Upper lobe of left lung (tissue), 6 donors: ENCODE results near the gene S100A3. TPM values are rescaled to one million over a fixed set of nuclear protein-coding genes. Genes with fewer than 3 reads are reported as not detected.

Experiments
- ATAC-seq, 2 donors: fragments of 200-7000 bp; cut with Tn5 transposase; one replicate each; pipeline ENCODE4 v1.9.1; 2022; ENCODE audit warnings: mild to moderate bottlenecking in 2 of 2, moderate library complexity in 2 of 2; ENCODE audit not compliant: low FRiP score in 2 of 2
- DNase-seq, 2 donors: peaks; one replicate each; pipeline ENCODE4 v3.0.0-alpha.2; 2019 to 2020
- H3K27ac ChIP-seq, 4 donors: fragments of 200-600 bp; sonication (generic); one replicate each; pipeline ENCODE4 v1.5.1; 2016 to 2019
- H3K27me3 ChIP-seq, 4 donors: fragments of 200-600 bp; sonication (generic); one replicate each; pipeline ENCODE4 v1.5.1; 2017 to 2019
- H3K36me3 ChIP-seq, 4 donors: fragments of 200-600 bp; sonication (generic); one replicate each; pipeline ENCODE4 v1.5.1; 2016 to 2019
- H3K4me1 ChIP-seq, 4 donors: fragments of 200-600 bp; sonication (generic); one replicate each; pipeline ENCODE4 v1.5.1; 2018 to 2019
- H3K4me3 ChIP-seq, 4 donors: fragments of 200-600 bp; sonication (generic); one replicate each; pipeline ENCODE4 v1.5.1; 2017 to 2019; ENCODE audit warnings: mild to moderate bottlenecking in 2 of 4, moderate library complexity in 1 of 4
- H3K9me3 ChIP-seq, 4 donors: fragments of 200-600 bp; sonication (generic); one replicate each; pipeline ENCODE4 v1.5.1; 2018 to 2019
- CTCF ChIP-seq, 6 experiments: fragments of 450-650 bp in 4 of 6; fragments of 200-600 bp in 2 of 6; sonication (generic) in 2 of 6; IDR thresholded peaks; one replicate each; pipeline ENCODE4 v1.5.1; 2016 to 2019; ENCODE audit warnings: antibody characterized with exemption in 6 of 6
- EP300 ChIP-seq, 4 donors: sonication (generic); formaldehyde crosslinking; IDR thresholded peaks; one replicate each; pipeline ENCODE4 v1.5.1; 2017; ENCODE audit warnings: antibody characterized with exemption in 4 of 4, control low read depth in 2 of 4
- POLR2A ChIP-seq, 4 donors: fragments of 450-650 bp; IDR thresholded peaks; one replicate each; pipeline ENCODE4 v1.5.1; 2016 to 2017; ENCODE audit warnings: antibody characterized with exemption in 4 of 4, mild to moderate bottlenecking in 2 of 4
- POLR2AphosphoS5 ChIP-seq, 2 donors: sonication (generic); formaldehyde crosslinking; IDR thresholded peaks; one replicate each; pipeline ENCODE4 v1.5.1; 2017; ENCODE audit warnings: antibody characterized with exemption in 2 of 2
- WGBS, 2 donors: methylation state at CpG; one replicate each; pipeline ENCODE4 v1.1.5; 2017 to 2018; 5-methylcytosine and 5-hydroxymethylcytosine counted together
- total RNA-seq, 6 donors: library from RNA; depleted of rRNA in 4 of 6; stranded (reverse); fragments of >200 nt in 4 of 6; gene quantifications; one replicate each; pipeline versions ENCODE4 v1.1.0 to v1.2.1, GENCODE V29; 2016 to 2021
- donor health status: DM: no; HTN: no; CAD: no; lungs with moderate emphysema.
- donor health status: DM: no; HTN: yes; CAD: no; lungs with severe emphysema.

The S100A3 gene
- total RNA-seq, 6 donors from 2014 or later: 2.0 to 4.4 (median 2.1) TPM; not detected in 1

GRCh38 chr1:153542956-153543711, 5.9 kb downstream of the S100A3 start:
- 80% methylated on average over 13 of the region's 13 CpGs for WGBS, 2 donors
- Histone ChIP-seq H3K9me3 (no peaks in the 10 kb centered on the region), H3K27me3 (no peaks in the 10 kb centered on the region), H3K4me3 (peak overlapping the region in 1 of 4 donors; percentile 55), H3K27ac (peak overlapping the region; percentile 79 to 94 (median 90)), H3K36me3 (peaks cover 0 to 16% (median 2%) of the 10 kb centered on the region in 4 donors), H3K4me1 (peaks cover 70 to 82% (median 73%) of the 10 kb centered on the region in 4 donors)
- TF ChIP-seq EP300 (IDR thresholded peaks at IDR 0.05): no peak
- no peak for TF ChIP-seq POLR2A (IDR thresholded peaks at IDR 0.05)
- no peak for TF ChIP-seq POLR2AphosphoS5 (IDR thresholded peaks at IDR 0.05)
- TF ChIP-seq CTCF (IDR thresholded peaks at IDR 0.05): no peak
- DNase-seq: no peak
- no peak for ATAC-seq

- peaks cover 0 to 16% (median 2%) of the 10 kb centered on the region in 4 donors for H3K36me3 ChIP-seq
- no peak overlapping the region for H3K4me3 ChIP-seq
- peaks cover 64 to 74% (median 68%) of the 10 kb centered on the region in 4 donors for H3K4me1 ChIP-seq
- ATAC-seq: no peak
- H3K27ac ChIP-seq: peak overlapping the region; percentile 57 to 88 (median 78)
- no peaks in the 10 kb centered on the region for H3K27me3 ChIP-seq
- no peak for TF ChIP-seq CTCF (IDR thresholded peaks at IDR 0.05)
- no peak for TF ChIP-seq EP300 (IDR thresholded peaks at IDR 0.05)
- TF ChIP-seq POLR2AphosphoS5 (IDR thresholded peaks at IDR 0.05): no peak
- TF ChIP-seq POLR2A (IDR thresholded peaks at IDR 0.05): no peak
- H3K9me3 ChIP-seq: no peaks in the 10 kb centered on the region
- 72 to 76% methylated on average over 12 to 13 of the region's 13 CpGs for WGBS, 2 donors
- DNase-seq: no peak
Measured at GRCh38 chr1:153541641-153542590, 7.1 kb downstream of the S100A3 start.

- no peak for DNase-seq
- WGBS, 2 donors: 71 to 79% methylated on average over 11 of the region's 11 CpGs
- H3K4me1 ChIP-seq: peaks cover 59 to 71% (median 64%) of the 10 kb centered on the region in 4 donors
Measured at GRCh38 chr1:153540394-153541361, 8.4 kb downstream of the S100A3 start, which contains the start of gene S100A5. TSS of gene S100A5 (minus strand) at chr1:153540934. CDS start at chr1:153540191, 743 bp downstream.

More at GRCh38 chr1:153540394-153541361, 8.4 kb downstream of the S100A3 start, which contains the start of gene S100A5:
- Histone ChIP-seq H3K9me3 (no peaks in the 10 kb centered on the region), H3K4me3 (no peak within 1 kb of the TSS), H3K27me3 (no peaks in the 10 kb centered on the region), H3K27ac (peak within 1 kb of the TSS; percentile 57 to 88 (median 78)), H3K36me3 (peaks cover 0 to 16% (median 2%) of the 10 kb centered on the region in 4 donors)
- ATAC-seq: peak in 1 of 2 donors; percentile 2
- TF ChIP-seq POLR2A (IDR thresholded peaks at IDR 0.05) (no peak), EP300 (IDR thresholded peaks at IDR 0.05) (no peak), CTCF (IDR thresholded peaks at IDR 0.05) (no peak), POLR2AphosphoS5 (IDR thresholded peaks at IDR 0.05) (no peak)
